Measurements from ENCODE around the gene MGMT.

Gene MGMT

GRCh38 chr10:129792141-129792540, 325.1 kb downstream of the MGMT start:
- ChIA-PET POLR2A (no interaction called here), CTCF (no interaction called here)
- TF ChIP-seq CTCF (IDR thresholded peaks at IDR 0.05; ENCODE audit: control extremely low read depth, extremely low read depth, low read depth, missing control alignments) = no peak
- no peak for DNase-seq (ENCODE audit: extremely low spot score)

GRCh38 chr10:129792864-129793263, 325.8 kb downstream of the MGMT start:
- DNase-seq (ENCODE audit: extremely low spot score) = no peak
- no peak for TF ChIP-seq CTCF (IDR thresholded peaks at IDR 0.05; ENCODE audit: control extremely low read depth, extremely low read depth, low read depth, missing control alignments)
- CTCF ChIA-PET = no interaction called here
- POLR2A ChIA-PET = no interaction called here

GRCh38 chr10:129793479-129793878, 326.4 kb downstream of the MGMT start:
- ChIA-PET POLR2A (no interaction called here), CTCF (no interaction called here)
- no peak for TF ChIP-seq CTCF (IDR thresholded peaks at IDR 0.05; ENCODE audit: control extremely low read depth, extremely low read depth, low read depth, missing control alignments)
- no peak for DNase-seq (ENCODE audit: extremely low spot score)

GRCh38 chr10:129793996-129794395, 327.0 kb downstream of the MGMT start:
- ChIA-PET CTCF (no interaction called here), POLR2A (no interaction called here)
- TF ChIP-seq CTCF (IDR thresholded peaks at IDR 0.05; ENCODE audit: control extremely low read depth, extremely low read depth, low read depth, missing control alignments) = no peak
- DNase-seq (ENCODE audit: extremely low spot score) = no peak

- ChIA-PET CTCF (no interaction called here), POLR2A (no interaction called here)
- no peak for DNase-seq (ENCODE audit: extremely low spot score)
Measured at GRCh38 chr10:129796710-129797420, 329.8 kb downstream of the MGMT start.

GRCh38 chr10:129799942-129800341, 332.9 kb downstream of the MGMT start:
- ChIA-PET CTCF (interaction anchor here (0.9 to 1.3 kb wide), 2 partner anchors 9 to 12 kb away, joined by 3 read pairs; no protein-coding TSS in a partner anchor), POLR2A (no interaction called here)
- no peak for TF ChIP-seq CTCF (IDR thresholded peaks at IDR 0.05; ENCODE audit: control extremely low read depth, extremely low read depth, low read depth, missing control alignments)
- no peak for DNase-seq (ENCODE audit: extremely low spot score)

More at GRCh38 chr10:129796710-129797420, 329.8 kb downstream of the MGMT start:
- no peak for TF ChIP-seq CTCF (IDR thresholded peaks at IDR 0.05; ENCODE audit: control extremely low read depth, extremely low read depth, low read depth, missing control alignments)

Measured in GM10248 (cell line).